GM18526 (cell line): ENCODE data around the gene PHKB.

Experiments used
- POLR2A ChIP-seq: IDR thresholded peaks from 3 replicates; pipeline ENCODE4 v1.6.1; 2011; ENCODE audit not compliant: insufficient read length; ENCODE audit errors: extremely low read depth

PHKB gene

DNA sequence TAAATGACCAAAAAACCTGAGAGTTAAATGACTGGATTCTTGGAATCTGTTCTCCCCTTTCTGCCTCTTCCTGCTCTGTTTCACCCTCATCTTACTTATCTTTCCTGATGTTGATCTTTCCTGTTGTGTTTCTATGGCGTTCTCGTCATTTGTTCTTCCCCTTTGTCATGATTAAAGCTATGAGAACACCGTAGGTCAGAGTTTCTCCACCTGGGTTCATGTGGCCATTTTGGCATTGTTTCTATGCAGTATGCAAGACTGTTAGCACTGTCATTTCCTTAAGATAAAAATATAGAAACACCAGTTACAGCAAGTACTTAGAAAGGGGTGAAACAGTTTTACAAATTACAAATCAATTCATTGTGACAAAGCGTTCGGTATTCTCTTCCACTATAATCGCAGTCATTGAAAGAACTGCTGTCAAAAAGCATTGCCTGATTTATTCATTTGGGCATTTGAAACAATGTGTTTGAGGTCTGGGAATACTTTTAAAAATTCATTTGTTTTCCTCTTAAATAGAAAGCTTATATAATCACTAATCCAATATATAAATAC, 166.0 kb downstream of the PHKB start:
- no peak for TF ChIP-seq POLR2A

DNA sequence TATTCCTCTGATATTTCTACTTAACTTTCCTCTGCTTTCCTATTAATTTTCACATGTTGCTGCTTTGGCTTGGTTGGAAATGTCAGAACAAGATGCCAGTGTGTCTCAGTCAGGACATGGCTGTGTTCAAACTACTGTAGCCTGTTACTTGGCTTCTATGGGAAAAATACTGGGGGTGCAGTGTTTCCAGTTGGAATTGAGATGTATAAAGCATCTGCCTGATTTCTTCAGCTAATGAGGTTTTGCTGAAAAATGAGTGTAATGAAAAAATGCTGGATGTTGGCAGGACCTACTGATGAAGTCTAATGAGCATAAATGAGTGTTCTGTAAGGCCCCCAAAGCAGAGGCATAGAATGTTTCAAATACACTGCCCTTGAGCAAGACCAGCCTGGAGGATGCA, 166.6 kb downstream of the PHKB start:
- TF ChIP-seq POLR2A: no peak

DNA sequence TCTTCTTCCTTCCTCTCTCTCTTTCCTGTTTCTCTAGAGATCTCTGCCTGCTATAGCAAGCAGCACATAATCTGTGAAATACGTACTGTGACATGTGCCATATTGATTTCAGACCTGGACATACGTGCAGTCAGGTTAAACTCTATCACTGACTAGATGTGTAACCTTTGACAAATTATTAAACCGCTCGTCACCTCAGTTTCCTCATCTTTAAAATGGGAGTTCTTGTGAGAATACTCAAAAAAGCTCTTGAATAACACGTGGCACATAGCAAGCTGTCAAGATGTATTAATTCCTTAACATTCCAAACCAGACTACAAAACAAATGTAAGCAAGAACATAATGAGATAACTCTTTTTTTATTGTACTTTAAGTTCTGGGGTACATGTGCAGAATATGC, 170.0 kb downstream of the PHKB start:
- no peak for TF ChIP-seq POLR2A

DNA sequence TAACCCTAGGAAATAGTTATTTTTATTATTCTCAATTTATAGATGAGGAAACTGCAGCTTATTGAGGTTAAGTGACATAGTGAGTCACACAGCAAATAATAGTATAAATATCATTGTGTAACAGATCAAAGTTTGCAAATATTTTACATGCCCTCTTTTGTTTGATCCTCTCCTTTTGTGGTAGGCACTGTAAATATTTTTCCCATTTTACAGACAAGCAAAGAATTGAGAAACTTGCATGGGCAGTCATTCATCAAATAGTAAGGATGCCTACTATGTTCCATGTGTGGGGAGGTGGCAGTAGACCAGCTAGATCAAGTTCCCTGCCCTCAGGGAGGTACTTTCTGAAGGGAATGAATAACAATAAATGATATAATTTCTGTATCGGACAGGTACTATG, 173.0 kb downstream of the PHKB start:
- TF ChIP-seq POLR2A: no peak

DNA sequence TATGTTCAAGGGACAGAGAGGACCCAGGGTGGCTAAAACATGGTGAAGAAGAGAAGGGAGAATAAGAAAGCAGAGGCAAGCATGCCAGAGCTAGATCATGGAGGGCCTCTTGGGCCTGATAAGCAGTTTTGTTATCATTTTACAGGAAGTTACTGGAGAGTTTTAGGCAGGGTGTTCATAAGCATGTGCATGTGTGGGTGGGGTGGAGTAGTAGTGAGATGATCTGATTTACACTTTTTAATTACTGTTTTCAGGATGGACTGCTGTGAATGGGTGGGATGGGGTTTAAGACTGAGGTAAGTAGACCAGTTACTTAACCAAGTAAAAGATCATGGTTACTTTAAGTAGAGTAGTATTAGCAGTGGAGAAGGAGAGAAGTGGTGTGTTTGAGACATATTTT, 173.6 kb downstream of the PHKB start:
- no peak for TF ChIP-seq POLR2A

DNA sequence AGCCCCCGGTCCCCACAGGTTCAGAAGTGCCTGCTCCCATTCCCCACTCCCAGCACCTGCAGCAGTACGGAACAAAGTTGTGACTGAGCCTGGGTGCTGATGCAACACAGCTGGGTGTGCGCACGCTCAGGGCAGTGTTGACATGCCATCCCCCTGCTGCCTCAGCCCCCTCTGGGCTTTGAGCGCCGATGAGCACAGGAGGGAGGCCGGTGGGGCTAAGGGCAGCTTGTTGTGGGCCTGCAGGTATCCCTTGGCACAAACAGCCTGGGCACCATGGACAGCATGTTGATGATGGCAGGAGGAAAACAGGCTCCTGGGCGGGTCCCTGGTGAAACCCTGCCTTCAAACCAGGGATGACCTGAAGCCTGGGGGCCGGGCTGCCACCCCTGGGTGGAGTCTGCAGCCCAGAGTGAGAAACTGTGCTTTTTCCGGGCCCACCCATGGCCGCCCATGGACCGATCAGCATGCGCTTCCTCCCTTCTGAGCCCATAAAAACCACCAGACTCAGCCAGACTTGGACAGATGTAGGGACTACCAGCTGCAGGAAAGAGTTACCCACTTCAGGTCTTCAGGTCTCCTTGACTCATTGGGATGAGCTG, 175.5 kb downstream of the PHKB start:
- no peak for TF ChIP-seq POLR2A

DNA sequence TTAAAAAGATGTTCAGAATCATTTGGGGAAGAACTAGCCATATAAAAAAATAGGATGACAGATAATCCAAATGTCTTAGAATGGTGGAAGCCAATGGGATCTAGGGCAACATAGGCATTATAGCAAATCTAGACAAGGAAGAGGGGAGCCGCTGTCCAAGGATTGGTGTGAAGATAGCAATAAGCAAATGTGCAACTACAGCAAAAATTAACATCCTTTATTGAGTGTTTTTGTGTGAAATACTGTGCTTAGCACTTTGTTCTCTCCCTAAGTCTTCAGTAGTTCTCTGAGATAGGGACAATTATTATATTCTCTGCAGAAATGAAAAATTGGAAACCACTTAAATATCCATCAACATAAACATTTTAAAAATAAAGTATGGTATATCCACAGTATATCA, 177.0 kb downstream of the PHKB start:
- no peak for TF ChIP-seq POLR2A

DNA sequence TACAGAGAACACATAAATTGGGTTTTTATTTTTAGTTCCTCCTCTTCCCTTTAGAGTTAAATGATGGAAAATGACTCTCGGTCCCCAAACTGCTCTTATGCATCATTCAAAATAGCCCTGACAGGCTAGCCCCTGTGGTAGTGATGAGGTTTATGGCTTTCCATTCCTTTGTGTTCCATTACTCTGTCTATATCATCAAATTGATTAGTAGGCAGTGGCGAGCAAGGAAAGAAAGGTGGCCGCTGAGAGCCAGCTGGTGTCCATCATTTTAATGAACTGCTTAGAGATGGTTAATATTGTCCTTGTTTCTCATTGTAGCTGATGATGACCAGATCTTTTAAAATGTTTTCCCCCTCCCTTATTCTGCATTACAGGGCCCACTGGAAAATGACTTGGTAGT, 179.5 kb downstream of the PHKB start:
- TF ChIP-seq POLR2A: no peak

DNA sequence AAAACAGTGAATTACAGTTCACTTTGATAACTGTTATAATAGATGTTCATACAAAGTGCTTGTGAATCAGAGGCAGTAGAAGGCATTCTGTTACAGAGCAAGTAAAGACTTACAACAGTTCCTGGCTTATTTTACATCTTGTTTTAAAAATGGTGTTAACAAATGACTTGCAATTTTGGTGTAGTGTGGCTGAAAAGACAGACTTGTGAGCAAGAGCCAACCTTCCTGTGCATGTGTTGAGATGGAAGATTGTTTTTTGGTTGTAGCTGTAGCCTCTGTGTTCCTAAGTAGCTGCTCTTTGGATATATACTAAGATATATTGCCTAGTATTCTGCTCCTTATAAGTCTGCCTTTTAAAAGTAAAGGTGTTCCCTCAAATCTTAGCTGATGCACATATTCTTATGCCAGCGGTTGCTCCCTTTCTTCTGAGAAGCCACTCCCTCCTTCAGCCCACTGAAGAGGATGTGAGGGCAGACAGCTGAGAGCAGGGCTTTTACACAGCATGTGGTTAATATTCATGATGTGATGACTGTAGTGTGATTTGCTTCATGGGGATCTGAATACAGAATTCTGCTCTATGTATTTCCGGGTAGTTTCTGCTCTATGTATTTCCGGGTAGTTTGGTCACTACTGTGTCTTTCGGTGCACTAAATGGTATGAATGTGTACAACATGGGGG, 182.3 kb downstream of the PHKB start:
- TF ChIP-seq POLR2A: no peak

DNA sequence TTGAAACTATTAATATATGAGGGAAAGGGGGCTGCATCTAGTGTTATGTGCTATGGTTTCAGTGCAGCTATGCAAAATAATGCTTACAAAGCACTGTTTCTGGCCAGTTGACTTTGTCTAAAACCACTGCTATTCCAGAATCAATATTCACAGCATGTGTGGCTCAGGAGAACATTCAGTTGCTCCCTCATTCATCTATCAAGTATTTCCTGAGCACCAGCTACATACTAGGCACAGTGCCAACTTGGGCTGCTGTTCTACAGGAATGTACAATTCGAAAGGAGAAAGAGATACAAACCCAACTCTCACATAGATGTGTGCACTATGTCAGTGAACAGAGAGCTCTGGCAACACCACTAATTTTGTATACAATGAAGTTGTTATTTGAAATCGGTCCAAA, 183.0 kb downstream of the PHKB start:
- TF ChIP-seq POLR2A: no peak

DNA sequence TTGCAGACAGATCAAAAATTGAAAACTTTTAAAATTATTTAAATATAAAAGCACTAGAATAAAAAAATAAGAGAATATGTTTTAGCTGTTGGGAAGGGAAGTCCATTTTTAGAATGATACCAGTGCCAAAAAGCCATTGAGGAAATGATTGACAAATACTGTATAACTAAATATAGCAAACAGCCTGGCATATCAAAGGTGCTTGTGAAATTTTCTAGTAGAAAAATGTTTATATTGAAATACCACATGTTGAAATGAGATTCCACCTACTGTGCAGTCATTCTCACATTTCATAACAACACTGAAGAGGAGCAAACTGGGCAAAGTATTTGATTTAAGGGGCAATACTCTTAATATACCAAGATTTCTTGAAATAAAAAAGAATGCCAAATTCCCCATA, 183.5 kb downstream of the PHKB start:
- no peak for TF ChIP-seq POLR2A

DNA sequence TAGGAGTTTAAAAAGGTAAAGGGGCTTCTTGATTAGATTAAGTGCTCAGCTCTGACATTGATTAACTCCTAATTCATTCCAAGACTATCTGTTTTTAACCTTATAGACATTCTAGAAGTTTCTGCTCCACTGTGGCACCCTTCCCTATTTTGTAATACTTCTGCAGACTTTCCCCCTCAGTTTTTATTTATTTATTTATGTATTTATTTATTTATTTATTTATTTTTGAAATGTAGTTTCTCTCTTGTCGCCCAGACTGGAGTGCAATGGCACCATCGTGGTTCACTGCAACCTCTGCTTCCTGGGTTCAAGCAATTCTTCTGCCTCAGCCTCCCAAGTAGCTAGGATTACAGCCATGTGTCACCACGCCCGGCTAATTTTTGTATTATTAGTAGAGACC, 185.8 kb downstream of the PHKB start:
- TF ChIP-seq POLR2A: no peak

DNA sequence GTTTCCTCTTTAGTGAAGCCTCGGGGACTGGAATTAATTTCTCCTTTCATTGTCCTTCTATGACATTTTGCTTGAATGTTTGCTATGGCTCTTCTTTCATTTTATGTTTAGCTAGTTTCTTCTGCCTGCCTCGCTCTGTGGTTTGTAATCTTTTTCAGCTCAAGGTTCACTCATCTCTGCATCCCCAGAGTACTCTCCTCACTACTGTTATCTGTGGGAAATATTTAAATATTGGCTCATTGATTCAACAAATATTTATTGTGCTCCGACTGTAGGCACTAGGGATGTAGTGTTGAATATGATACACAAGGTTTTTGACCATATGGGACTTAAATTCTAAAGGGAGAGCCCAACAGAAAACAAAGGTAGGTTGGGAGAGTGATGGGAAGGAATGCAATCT, 195.9 kb downstream of the PHKB start:
- no peak for TF ChIP-seq POLR2A

DNA sequence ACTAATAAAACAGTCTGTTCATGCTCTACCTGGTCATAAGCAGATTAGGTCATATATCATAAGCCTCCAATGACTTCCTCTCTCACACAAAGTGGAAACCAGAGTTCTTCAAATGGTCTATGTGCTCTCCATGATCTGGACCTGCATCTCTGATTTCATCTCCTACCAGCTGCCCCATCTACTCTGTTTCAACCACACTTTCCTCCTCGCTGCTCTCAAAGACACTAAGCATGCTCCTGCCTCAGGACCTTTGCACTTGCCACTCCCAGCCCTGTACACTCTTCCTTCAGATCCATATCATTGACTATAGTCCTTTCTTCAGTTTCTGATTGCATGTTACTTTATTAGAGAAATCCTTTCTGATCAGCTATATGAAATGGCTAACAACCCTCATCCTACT, 196.8 kb downstream of the PHKB start:
- no peak for TF ChIP-seq POLR2A

DNA sequence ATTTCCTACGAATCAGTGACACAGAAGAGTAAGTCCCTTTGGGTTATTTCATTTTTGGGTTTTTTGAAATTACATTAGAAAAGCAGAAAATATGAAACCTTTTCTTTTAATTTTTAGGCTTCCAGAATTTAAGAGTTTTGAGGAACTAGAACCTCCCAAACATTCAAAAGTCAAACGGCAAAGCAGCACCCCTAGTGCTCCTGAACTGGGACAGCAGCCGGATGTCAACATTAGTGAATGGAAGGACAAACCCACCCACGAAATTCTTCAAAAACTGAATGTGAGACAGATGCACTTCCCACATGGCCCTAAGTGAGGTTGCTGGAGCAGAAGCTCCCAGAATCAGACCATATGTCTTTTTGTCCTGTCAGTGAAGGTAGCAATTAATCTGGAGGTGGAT, 199.4 kb downstream of the PHKB start:
- TF ChIP-seq POLR2A: no peak

DNA sequence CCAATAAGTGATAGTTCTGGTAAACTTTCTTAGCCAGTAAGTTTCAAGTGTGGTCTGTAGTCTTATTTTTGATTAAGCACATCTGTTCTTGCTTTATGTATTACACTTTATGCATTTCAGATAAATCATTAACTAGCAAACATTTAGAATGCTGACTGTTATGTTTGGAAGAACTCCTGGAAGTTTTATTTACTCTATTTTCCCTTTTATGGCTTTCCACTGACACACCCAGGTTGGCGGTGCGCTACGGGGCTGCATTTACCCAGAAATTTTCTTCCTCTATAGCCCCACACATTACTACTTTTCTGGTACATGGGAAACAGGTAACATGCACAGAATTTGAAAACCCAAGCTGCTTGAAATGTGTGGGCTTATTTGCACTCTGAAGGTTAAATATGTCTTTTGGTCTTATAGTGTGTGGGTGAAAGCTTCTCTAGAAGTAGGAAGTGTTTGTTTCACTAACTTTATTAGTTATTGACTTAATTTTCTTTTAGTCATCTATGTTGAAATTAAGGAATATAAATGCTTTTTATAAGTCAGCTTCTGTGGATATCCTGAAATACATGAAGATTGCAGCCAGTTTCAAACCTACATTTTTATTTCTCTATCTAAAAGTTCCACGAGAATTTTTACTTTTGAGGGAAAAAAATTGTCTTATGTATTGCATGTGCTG, 203.7 kb downstream of the PHKB start:
- TF ChIP-seq POLR2A: no peak
